Upper lobe of left lung (tissue), 6 donors: ENCODE measurements around the gene BAG2. TPM values are rescaled to one million over a fixed set of nuclear protein-coding genes. Genes with fewer than 3 reads are reported as not detected.

Source experiments
- ATAC-seq, 2 donors: fragments of 200-7000 bp; cut with Tn5 transposase; one replicate each; pipeline ENCODE4 v1.9.1; 2022; ENCODE audit warnings: mild to moderate bottlenecking in 2 of 2, moderate library complexity in 2 of 2; ENCODE audit not compliant: low FRiP score in 2 of 2
- DNase-seq, 2 donors: peaks; one replicate each; pipeline ENCODE4 v3.0.0-alpha.2; 2019 to 2020
- H3K27ac ChIP-seq, 4 donors: fragments of 200-600 bp; sonication (generic); one replicate each; pipeline ENCODE4 v1.5.1; 2016 to 2019
- H3K27me3 ChIP-seq, 4 donors: fragments of 200-600 bp; sonication (generic); one replicate each; pipeline ENCODE4 v1.5.1; 2017 to 2019
- H3K36me3 ChIP-seq, 4 donors: fragments of 200-600 bp; sonication (generic); one replicate each; pipeline ENCODE4 v1.5.1; 2016 to 2019
- H3K4me1 ChIP-seq, 4 donors: fragments of 200-600 bp; sonication (generic); one replicate each; pipeline ENCODE4 v1.5.1; 2018 to 2019
- H3K4me3 ChIP-seq, 4 donors: fragments of 200-600 bp; sonication (generic); one replicate each; pipeline ENCODE4 v1.5.1; 2017 to 2019; ENCODE audit warnings: mild to moderate bottlenecking in 2 of 4, moderate library complexity in 1 of 4
- H3K9me3 ChIP-seq, 4 donors: fragments of 200-600 bp; sonication (generic); one replicate each; pipeline ENCODE4 v1.5.1; 2018 to 2019
- CTCF ChIP-seq, 6 experiments: fragments of 450-650 bp in 4 of 6; fragments of 200-600 bp in 2 of 6; sonication (generic) in 2 of 6; IDR thresholded peaks; one replicate each; pipeline ENCODE4 v1.5.1; 2016 to 2019; ENCODE audit warnings: antibody characterized with exemption in 6 of 6
- EP300 ChIP-seq, 4 donors: sonication (generic); formaldehyde crosslinking; IDR thresholded peaks; one replicate each; pipeline ENCODE4 v1.5.1; 2017; ENCODE audit warnings: antibody characterized with exemption in 4 of 4, control low read depth in 2 of 4
- POLR2A ChIP-seq, 4 donors: fragments of 450-650 bp; IDR thresholded peaks; one replicate each; pipeline ENCODE4 v1.5.1; 2016 to 2017; ENCODE audit warnings: antibody characterized with exemption in 4 of 4, mild to moderate bottlenecking in 2 of 4
- POLR2AphosphoS5 ChIP-seq, 2 donors: sonication (generic); formaldehyde crosslinking; IDR thresholded peaks; one replicate each; pipeline ENCODE4 v1.5.1; 2017; ENCODE audit warnings: antibody characterized with exemption in 2 of 2
- WGBS, 2 donors: methylation state at CpG; one replicate each; pipeline ENCODE4 v1.1.5; 2017 to 2018; 5-methylcytosine and 5-hydroxymethylcytosine counted together
- total RNA-seq, 6 donors: library from RNA; depleted of rRNA in 4 of 6; stranded (reverse); fragments of >200 nt in 4 of 6; gene quantifications; one replicate each; pipeline versions ENCODE4 v1.1.0 to v1.2.1, GENCODE V29; 2016 to 2021
- donor health status: DM: no; HTN: no; CAD: no; lungs with moderate emphysema.
- donor health status: DM: no; HTN: yes; CAD: no; lungs with severe emphysema.

The BAG2 gene
- total RNA-seq, 6 donors from 2014 or later = 2.1 to 7.4 (median 4.4) TPM

- Histone ChIP-seq H3K4me3 (peak overlapping the region in 3 of 4 donors; percentile 76 to 98 (median 93)), H3K27ac (peak overlapping the region in 3 of 4 donors; percentile 9 to 91 (median 90)), H3K9me3 (no peaks in the 10 kb centered on the region), H3K4me1 (peaks cover 4 to 16% (median 8%) of the 10 kb centered on the region in 4 donors), H3K36me3 (no peaks in the 10 kb centered on the region), H3K27me3 (no peaks in the 10 kb centered on the region)
- no peak for DNase-seq
- 20 to 23% methylated on average over 5 of the region's 5 CpGs for WGBS, 2 donors
- TF ChIP-seq POLR2A (IDR thresholded peaks at IDR 0.05) (no peak), EP300 (IDR thresholded peaks at IDR 0.05) (no peak), POLR2AphosphoS5 (IDR thresholded peaks at IDR 0.05) (no peak), CTCF (IDR thresholded peaks at IDR 0.05) (no peak)
- no peak for ATAC-seq
These were observed 50.6 kb downstream of the BAG2 start for GRCh38 chr6:57222743-57223077.

GRCh38 chr6:57224769-57225515 is 52.8 kb downstream of the BAG2 start:
- H3K4me3 ChIP-seq = no peak overlapping the region
- H3K27me3 ChIP-seq = no peaks in the 10 kb centered on the region
- WGBS, 2 donors = 67 to 71% methylated on average over 1 of the region's 1 CpG
- no peak for DNase-seq
- ATAC-seq = no peak
- no peak overlapping the region for H3K27ac ChIP-seq
- H3K9me3 ChIP-seq = no peaks in the 10 kb centered on the region
- H3K36me3 ChIP-seq = no peaks in the 10 kb centered on the region
- TF ChIP-seq POLR2A (IDR thresholded peaks at IDR 0.05) (no peak), EP300 (IDR thresholded peaks at IDR 0.05) (no peak), POLR2AphosphoS5 (IDR thresholded peaks at IDR 0.05) (no peak), CTCF (IDR thresholded peaks at IDR 0.05) (no peak)
- H3K4me1 ChIP-seq = peaks cover 4 to 16% (median 8%) of the 10 kb centered on the region in 4 donors

GRCh38 chr6:57226221-57226620 is 54.1 kb downstream of the BAG2 start:
- ATAC-seq (no peak), DNase-seq (no peak)
- Histone ChIP-seq H3K4me1 (peaks cover 4 to 9% (median 5%) of the 10 kb centered on the region in 4 donors), H3K9me3 (no peaks in the 10 kb centered on the region), H3K27ac (no peak overlapping the region), H3K36me3 (no peaks in the 10 kb centered on the region), H3K4me3 (no peak overlapping the region), H3K27me3 (no peaks in the 10 kb centered on the region)
- TF ChIP-seq POLR2A (IDR thresholded peaks at IDR 0.05) (no peak), POLR2AphosphoS5 (IDR thresholded peaks at IDR 0.05) (no peak), EP300 (IDR thresholded peaks at IDR 0.05) (no peak), CTCF (IDR thresholded peaks at IDR 0.05) (no peak)
- 76 to 83% methylated on average over 2 of the region's 2 CpGs for WGBS, 2 donors

Other genes with a start within 250 kb of the BAG2 start
- 1 to 10 TPM in 1 of 6 donors, under 1 TPM in 2, not detected in 3; 0.29 to 1.1 (median 0.30) TPM for gene BEND6, start 217.2 kb upstream of the BAG2 start, total RNA-seq
- gene KIAA1586, start 125.6 kb upstream of the BAG2 start, total RNA-seq = 10 to 100 TPM in 2 of 6 donors, 1 to 10 TPM in 4; 2.7 to 11.3 (median 7.5) TPM
- gene ZNF451, start 82.1 kb upstream of the BAG2 start, total RNA-seq = 100 to 1,000 TPM in 1 of 6 donors, 10 to 100 TPM in 5; 39.7 to 117 (median 42.8) TPM
- 10 to 100 TPM in 2 of 6 donors, 1 to 10 TPM in 4; 6.3 to 19.7 (median 9.1) TPM for gene RAB23, start 50.0 kb downstream of the BAG2 start, total RNA-seq
- gene PRIM2, start 145.3 kb downstream of the BAG2 start, total RNA-seq = 10 to 100 TPM in 1 of 6 donors, 1 to 10 TPM in 5; 5.2 to 13.5 (median 7.3) TPM